Endothelial cell of umbilical vein (primary cell): ENCODE measurements around the gene KIF26B. TPM values are rescaled to one million over a fixed set of nuclear protein-coding genes. Genes with fewer than 3 reads are reported as not detected.
"Not testable (repeated sequence)": the region's sequence is repeated elsewhere in the genome, so short reads cannot be mapped to it uniquely, and the experiment has no call there.

ENCODE experiments used
- BruUV-seq: library from RNA; stranded (reverse); fragments of 400-500 nt; replicated peaks from 2 replicates; lab custom pipeline; 2021; lab: Mats Ljungman, UMichigan
- CTCF ChIA-PET: fragments of 300-600, 350-600 bp; sonication (Branson Sonifier 250); formaldehyde crosslinking; loops from one replicate; lab custom pipeline; 2021; ENCODE audit warnings: antibody characterized with exemption, inconsistent platforms; lab: Charles Lee
- POLR2A ChIA-PET: fragments of 300-600, 350-600 bp; sonication (Branson Sonifier 250); formaldehyde crosslinking; loops from one replicate; lab custom pipeline; 2021; ENCODE audit warnings: antibody characterized with exemption, inconsistent platforms; lab: Charles Lee
- DNase-seq: peaks from one replicate; pipeline ENCODE4 v3.0.0-alpha.2; 2011; ENCODE audit warnings: low read depth, low spot score
- FAIRE-seq: peaks from 2 replicates; lab custom pipeline; 2011; peaks lifted over from hg19 to GRCh38; lab: Jason Lieb, UNC
- H2AFZ ChIP-seq: 2 replicates; pipeline ENCODE4 v1.6.0; 2012; ENCODE audit warnings: low read depth, low read length, control low read depth, inconsistent platforms
- H3K27ac ChIP-seq: 2 replicates; pipeline ENCODE4 v1.5.1; 2011; ENCODE audit warnings: low read depth, mild to moderate bottlenecking, control low read depth, low read length, moderate library complexity; ENCODE audit not compliant: insufficient read depth
- H3K27me3 ChIP-seq, 2 experiments: 2 replicates each; pipeline versions ENCODE4 v1.6.0 to v1.6.1; 2011; ENCODE audit warnings: low read length in 2 of 2, mixed read lengths in 1 of 2; ENCODE audit not compliant: control insufficient read depth in 2 of 2, insufficient read depth in 2 of 2
- H3K36me3 ChIP-seq, 2 experiments: 2 replicates in 1 of 2; 3 replicates in 1 of 2; pipeline ENCODE4 v1.5.1; 2011; ENCODE audit warnings: low read length in 2 of 2, mild to moderate bottlenecking in 1 of 2, moderate library complexity in 1 of 2; ENCODE audit not compliant: control insufficient read depth in 2 of 2, insufficient read depth in 2 of 2; ENCODE audit errors: extremely low read depth in 1 of 2
- H3K4me1 ChIP-seq: 3 replicates; pipeline ENCODE4 v1.5.1; 2011; ENCODE audit warnings: mild to moderate bottlenecking, low read length; ENCODE audit not compliant: control insufficient read depth, insufficient read depth; ENCODE audit errors: extremely low read depth
- H3K4me2 ChIP-seq: 2 replicates; pipeline ENCODE4 v1.6.1; 2011; ENCODE audit warnings: low read length, control low read depth, mixed read lengths; ENCODE audit not compliant: insufficient read depth
- H3K4me3 ChIP-seq, 3 experiments: fragments of 200-600 bp in 1 of 3; sonication (generic), shearing (Covaris generic) in 1 of 3; replicated peaks in 1 of 3; 2 replicates each; pipeline ENCODE4 v1.5.1; 2011 to 2016; ENCODE audit warnings: control low read depth in 3 of 3, low read length in 3 of 3, mild to moderate bottlenecking in 2 of 3, inconsistent platforms in 1 of 3, low read depth in 1 of 3, moderate library complexity in 1 of 3; ENCODE audit not compliant: insufficient read depth in 1 of 3
- H3K79me2 ChIP-seq: 2 replicates; pipeline ENCODE4 v1.6.0; 2012; ENCODE audit warnings: low read length, inconsistent platforms; ENCODE audit not compliant: control insufficient read depth, insufficient read depth
- H3K9ac ChIP-seq: replicated peaks from 2 replicates; pipeline ENCODE3; 2011; ENCODE audit warnings: low read length, control low read depth; ENCODE audit not compliant: insufficient read depth; ENCODE audit errors: extremely low read depth
- H3K9me1 ChIP-seq: replicated peaks from 3 replicates; pipeline ENCODE4 v1.6.0; 2011; ENCODE audit warnings: mild to moderate bottlenecking, low read length; ENCODE audit not compliant: control insufficient read depth, insufficient read depth; ENCODE audit errors: extremely low read depth
- H3K9me3 ChIP-seq: replicated peaks from 2 replicates; pipeline ENCODE4 v1.5.1; 2012; ENCODE audit warnings: low read length, inconsistent platforms; ENCODE audit not compliant: control insufficient read depth, insufficient read depth
- H4K20me1 ChIP-seq: replicated peaks from 2 replicates; pipeline ENCODE3; 2011; ENCODE audit warnings: mild to moderate bottlenecking, low read length; ENCODE audit not compliant: control insufficient read depth, insufficient read depth; ENCODE audit errors: extremely low read depth
- CTCF ChIP-seq, 2 donors: IDR thresholded peaks; 1 replicate in 1 of 2; 2 replicates in 1 of 2; pipeline ENCODE4 v1.5.1; 2011; ENCODE audit warnings: low read length in 2 of 2, mild to moderate bottlenecking in 2 of 2, moderate library complexity in 2 of 2, control low read depth in 1 of 2, inconsistent platforms in 1 of 2, low read depth in 1 of 2; ENCODE audit not compliant: insufficient read depth in 1 of 2; ENCODE audit errors: extremely low read depth in 1 of 2
- EZH2 ChIP-seq: IDR thresholded peaks from 2 replicates; pipeline ENCODE4 v1.6.1; 2012; ENCODE audit warnings: borderline replicate concordance, low read depth, mild to moderate bottlenecking, moderate library complexity, low read length, inconsistent platforms; ENCODE audit not compliant: severe bottlenecking
- FOS ChIP-seq: IDR thresholded peaks from 2 replicates; pipeline ENCODE4 v1.6.1; 2011; ENCODE audit warnings: mild to moderate bottlenecking, low read length, moderate library complexity, borderline replicate concordance; ENCODE audit not compliant: insufficient read depth
- GATA2 ChIP-seq: IDR thresholded peaks from 2 replicates; pipeline ENCODE4 v1.7.0; 2011; ENCODE audit warnings: low read depth, mild to moderate bottlenecking, moderate library complexity, mixed read lengths, low read length; ENCODE audit not compliant: insufficient read length, insufficient read depth
- JUN ChIP-seq: IDR thresholded peaks from 2 replicates; pipeline ENCODE4 v1.6.1; 2011; ENCODE audit warnings: borderline replicate concordance, low read depth; ENCODE audit not compliant: insufficient read length, insufficient read depth
- MAX ChIP-seq: IDR thresholded peaks from 2 replicates; pipeline ENCODE4 v1.6.1; 2011; ENCODE audit not compliant: insufficient read depth, insufficient read length
- MYC ChIP-seq: IDR thresholded peaks from one replicate; pipeline ENCODE4 v1.6.1; 2011; ENCODE audit warnings: mild to moderate bottlenecking, low read depth, low read length
- POLR2A ChIP-seq: IDR thresholded peaks from 2 replicates; pipeline ENCODE4 v1.6.1; 2012; ENCODE audit warnings: low read depth, mild to moderate bottlenecking, control low read depth, low read length
- POLR2AphosphoS5 ChIP-seq: IDR thresholded peaks from 2 replicates; pipeline ENCODE4 v1.6.1; 2012; ENCODE audit warnings: low read depth, mild to moderate bottlenecking, control low read depth, low read length, moderate library complexity; ENCODE audit not compliant: insufficient read depth
- dilution Hi-C: fragments of 300-500 bp; cut with MboI; formaldehyde crosslinking; loops from one replicate; pipeline ENCODE4 v1.15.0; 2019; ENCODE audit warnings: low sequenced_read_pairs; ENCODE audit not compliant: extremely low pct_ligation_motif_present
- intact Hi-C: fragments of 100-400 bp; cut with micrococcal nuclease; formaldehyde crosslinking; loops from one replicate; pipeline ENCODE4 v1.10.0; 2022
- polyA plus RNA-seq, 4 experiments: library from polyadenylated mRNA; depleted of rRNA in 3 of 4; stranded (reverse) in 3 of 4; unstranded in 1 of 4; fragments of >200 nt; gene quantifications; 2 replicates each; pipeline versions ENCODE4 v1.2.1 to v1.2.3, GENCODE V29; 2011 to 2012; ENCODE audit warnings: missing spikeins in 1 of 4
- total RNA-seq: library from RNA; stranded (reverse); gene quantifications from 2 replicates; pipeline ENCODE4 v1.2.3, GENCODE V29; 2021

KIF26B gene
- total and polyA plus RNA-seq, 2 donors (not counting 3 experiments of a cell fraction or from before 2014, with no cell fraction given): 0.04 to 0.49 TPM

- no peak overlapping the region for H3K27ac ChIP-seq
- H3K9me1 ChIP-seq: no peaks in the 10 kb centered on the region
- H3K4me2 ChIP-seq: no peak overlapping the region
- no peaks in the 10 kb centered on the region for H3K79me2 ChIP-seq
- H3K4me3 ChIP-seq: no peak overlapping the region
- ChIA-PET POLR2A (no interaction called here), CTCF (no interaction called here)
- H3K9ac ChIP-seq: no peak overlapping the region
- no peak for DNase-seq
- intact Hi-C loops: no loop called here
- no peaks in the 10 kb centered on the region for H3K36me3 ChIP-seq
- no peaks in the 10 kb centered on the region for H3K9me3 ChIP-seq
- TF ChIP-seq POLR2A (no peak), GATA2 (no peak), JUN (no peak), EZH2 (no peak), MAX (no peak), CTCF (IDR thresholded peaks at IDR 0.05; ENCODE audit: extremely low read depth in 1 of 2, insufficient read depth in 1 of 2, low read depth in 1 of 2, low read length in 2 of 2) (no peak), POLR2AphosphoS5 (no peak), MYC (no peak), FOS (no peak)
- dilution Hi-C loops: no loop called here
- BruUV-seq: no TSS peak
- no peak overlapping the region for H2AFZ ChIP-seq
- H3K4me1 ChIP-seq: no peaks in the 10 kb centered on the region
- H4K20me1 ChIP-seq: no peaks in the 10 kb centered on the region
- FAIRE-seq: no peak
- H3K27me3 ChIP-seq: no peaks in the 10 kb centered on the region
These were observed 181.6 kb downstream of the KIF26B start for GRCh38 chr1:245336149-245336983.

- POLR2A ChIA-PET, H3K4me2 ChIP-seq, H3K9ac ChIP-seq, H3K27ac ChIP-seq, dilution Hi-C loops, H3K9me1 ChIP-seq, H2AFZ ChIP-seq, H3K4me1 ChIP-seq, FAIRE-seq, BruUV-seq, H3K79me2 ChIP-seq, H4K20me1 ChIP-seq, H3K27me3 ChIP-seq, CTCF ChIA-PET, intact Hi-C loops, DNase-seq, H3K4me3 ChIP-seq, H3K9me3 ChIP-seq, H3K36me3 ChIP-seq: not testable (repeated sequence)
These were observed 182.2 kb downstream of the KIF26B start for GRCh38 chr1:245336984-245337355.
